Fibroblast of lung (primary cell): ENCODE data around the gene MLF2.

Source experiments
- EZH2 ChIP-seq: IDR thresholded peaks from 2 replicates; pipeline ENCODE4 v1.5.1; 2012; ENCODE audit warnings: low read length, control low read depth, mild to moderate bottlenecking; ENCODE audit errors: missing control alignments
- TF ChIP-seq, protein P1 (sequence below), 2 donors: IDR thresholded peaks in 1 of 2; conservative IDR thresholded peaks in 1 of 2; 1 replicate in 1 of 2; 2 replicates in 1 of 2; pipeline ENCODE4 v1.5.1; 2011 to 2012; ENCODE audit warnings: low read length in 2 of 2, control low read depth in 1 of 2, inconsistent platforms in 1 of 2, low read depth in 1 of 2, mild to moderate bottlenecking in 1 of 2

- TF ChIP-seq, protein P1, sequence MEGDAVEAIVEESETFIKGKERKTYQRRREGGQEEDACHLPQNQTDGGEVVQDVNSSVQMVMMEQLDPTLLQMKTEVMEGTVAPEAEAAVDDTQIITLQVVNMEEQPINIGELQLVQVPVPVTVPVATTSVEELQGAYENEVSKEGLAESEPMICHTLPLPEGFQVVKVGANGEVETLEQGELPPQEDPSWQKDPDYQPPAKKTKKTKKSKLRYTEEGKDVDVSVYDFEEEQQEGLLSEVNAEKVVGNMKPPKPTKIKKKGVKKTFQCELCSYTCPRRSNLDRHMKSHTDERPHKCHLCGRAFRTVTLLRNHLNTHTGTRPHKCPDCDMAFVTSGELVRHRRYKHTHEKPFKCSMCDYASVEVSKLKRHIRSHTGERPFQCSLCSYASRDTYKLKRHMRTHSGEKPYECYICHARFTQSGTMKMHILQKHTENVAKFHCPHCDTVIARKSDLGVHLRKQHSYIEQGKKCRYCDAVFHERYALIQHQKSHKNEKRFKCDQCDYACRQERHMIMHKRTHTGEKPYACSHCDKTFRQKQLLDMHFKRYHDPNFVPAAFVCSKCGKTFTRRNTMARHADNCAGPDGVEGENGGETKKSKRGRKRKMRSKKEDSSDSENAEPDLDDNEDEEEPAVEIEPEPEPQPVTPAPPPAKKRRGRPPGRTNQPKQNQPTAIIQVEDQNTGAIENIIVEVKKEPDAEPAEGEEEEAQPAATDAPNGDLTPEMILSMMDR (conservative IDR thresholded peaks at IDR 0.05 in 1 of 2, IDR thresholded peaks at IDR 0.05 in 1 of 2; ENCODE audit: low read depth in 1 of 2, low read length in 2 of 2), result no peak
- TF ChIP-seq EZH2, result no peak
These were observed 33.6 kb upstream of the MLF2 start for GRCh38 chr12:6786416-6787094.
